ENCODE measurements around the gene MLF2. TPM values are rescaled to one million over a fixed set of nuclear protein-coding genes. Genes with fewer than 3 reads are reported as not detected.

The MLF2 gene
- total and polyA plus RNA-seq, 10 of the 15 experiments (the other 5 are each of a cell fraction or from before 2014, with no cell fraction given), result 13.5 to 222 (median 130) TPM

DNA sequence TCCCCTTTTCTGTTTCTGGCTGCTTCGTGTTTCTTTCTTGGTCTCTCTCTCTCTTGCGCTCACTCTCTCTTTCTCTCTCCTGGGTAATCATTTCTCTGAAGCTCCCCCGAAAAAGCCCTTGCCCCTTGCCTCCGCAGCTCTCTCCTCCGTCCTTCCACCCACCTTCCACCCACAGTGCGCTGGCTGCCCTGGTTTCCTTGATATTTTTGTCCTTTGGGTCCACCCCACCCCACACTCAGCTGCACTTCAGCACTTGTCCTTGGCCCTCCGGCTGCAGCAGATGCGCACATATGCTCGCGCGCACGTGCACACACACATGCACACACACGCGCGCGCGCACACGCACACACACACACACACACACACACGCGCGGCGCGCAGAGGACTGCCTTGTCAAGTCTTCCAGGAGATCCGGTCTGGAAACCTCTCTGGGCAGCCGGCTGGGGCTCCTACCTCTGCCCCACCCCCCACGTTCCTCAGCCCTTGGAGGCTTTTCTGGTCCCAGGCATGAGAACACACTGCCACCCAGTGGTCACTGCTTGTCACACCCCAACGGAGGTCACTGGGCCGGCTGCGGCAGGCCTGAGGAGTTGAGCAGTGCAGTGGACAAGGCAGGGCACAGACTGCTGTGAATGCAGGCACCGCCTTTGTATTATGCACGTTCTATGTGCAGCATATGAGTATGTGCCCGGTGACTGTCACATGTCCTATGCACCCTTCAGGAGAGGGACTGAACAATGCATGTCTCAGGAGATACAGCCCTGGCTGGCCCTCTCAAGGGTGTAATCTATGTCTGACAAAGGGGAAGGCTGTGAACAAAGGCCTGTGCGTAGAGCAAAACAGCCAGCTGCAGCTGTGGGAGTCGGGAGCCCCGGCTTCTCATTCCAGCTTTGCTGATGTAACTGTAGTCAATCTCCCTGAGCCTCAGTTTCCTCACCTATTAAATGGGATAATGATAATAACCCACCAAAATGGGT is 25.9 kb upstream of the MLF2 start (continued):
- TF ChIP-seq, protein P1, sequence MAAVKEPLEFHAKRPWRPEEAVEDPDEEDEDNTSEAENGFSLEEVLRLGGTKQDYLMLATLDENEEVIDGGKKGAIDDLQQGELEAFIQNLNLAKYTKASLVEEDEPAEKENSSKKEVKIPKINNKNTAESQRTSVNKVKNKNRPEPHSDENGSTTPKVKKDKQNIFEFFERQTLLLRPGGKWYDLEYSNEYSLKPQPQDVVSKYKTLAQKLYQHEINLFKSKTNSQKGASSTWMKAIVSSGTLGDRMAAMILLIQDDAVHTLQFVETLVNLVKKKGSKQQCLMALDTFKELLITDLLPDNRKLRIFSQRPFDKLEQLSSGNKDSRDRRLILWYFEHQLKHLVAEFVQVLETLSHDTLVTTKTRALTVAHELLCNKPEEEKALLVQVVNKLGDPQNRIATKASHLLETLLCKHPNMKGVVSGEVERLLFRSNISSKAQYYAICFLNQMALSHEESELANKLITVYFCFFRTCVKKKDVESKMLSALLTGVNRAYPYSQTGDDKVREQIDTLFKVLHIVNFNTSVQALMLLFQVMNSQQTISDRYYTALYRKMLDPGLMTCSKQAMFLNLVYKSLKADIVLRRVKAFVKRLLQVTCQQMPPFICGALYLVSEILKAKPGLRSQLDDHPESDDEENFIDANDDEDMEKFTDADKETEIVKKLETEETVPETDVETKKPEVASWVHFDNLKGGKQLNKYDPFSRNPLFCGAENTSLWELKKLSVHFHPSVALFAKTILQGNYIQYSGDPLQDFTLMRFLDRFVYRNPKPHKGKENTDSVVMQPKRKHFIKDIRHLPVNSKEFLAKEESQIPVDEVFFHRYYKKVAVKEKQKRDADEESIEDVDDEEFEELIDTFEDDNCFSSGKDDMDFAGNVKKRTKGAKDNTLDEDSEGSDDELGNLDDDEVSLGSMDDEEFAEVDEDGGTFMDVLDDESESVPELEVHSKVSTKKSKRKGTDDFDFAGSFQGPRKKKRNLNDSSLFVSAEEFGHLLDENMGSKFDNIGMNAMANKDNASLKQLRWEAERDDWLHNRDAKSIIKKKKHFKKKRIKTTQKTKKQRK (IDR thresholded peaks at IDR 0.05; ENCODE audit: low read depth, low read length), result no peak
- no peak for TF ChIP-seq RFX5 (IDR thresholded peaks at IDR 0.05; ENCODE audit: low read depth, low read length)
- TF ChIP-seq SUZ12 (IDR thresholded peaks at IDR 0.05; ENCODE audit: unreplicated experiment), result no peak
- peak; percentile 67; the same call in 1 of the 2 replicates for TF ChIP-seq STAT1 (conservative IDR thresholded peaks at IDR 0.05)
- TF ChIP-seq SUPT20H (IDR thresholded peaks at IDR 0.05; ENCODE audit: borderline replicate concordance, control insufficient read depth, low read depth, low read length), result no peak
- TF ChIP-seq ZNF207 (IDR thresholded peaks at IDR 0.05; ENCODE audit: borderline replicate concordance), result peak; percentile 82
- TF ChIP-seq ZZZ3 (IDR thresholded peaks at IDR 0.05; ENCODE audit: control insufficient read depth, insufficient read length, low read depth), result no peak
- peak; percentile 20; the same call in 1 of the 2 replicates for TF ChIP-seq BACH1 (IDR thresholded peaks at IDR 0.05; ENCODE audit: borderline replicate concordance)
- TF ChIP-seq CREM (IDR thresholded peaks at IDR 0.05; ENCODE audit: low read depth), result peak; percentile 74
- peak; percentile 94 to 99 for TF ChIP-seq BHLHE40 (IDR thresholded peaks at IDR 0.05; ENCODE audit: borderline replicate concordance in 1 of 2, low read depth in 2 of 2, low read length in 1 of 2)
- TF ChIP-seq HCFC1 (IDR thresholded peaks at IDR 0.05; ENCODE audit: low read length), result no peak; the same call in 1 of the 2 replicates
- peak; percentile 58; the same call in 1 of the 2 replicates for TF ChIP-seq MTA2 (IDR thresholded peaks at IDR 0.05; ENCODE audit: low read depth)
- no peak for TF ChIP-seq ZBED1 (IDR thresholded peaks at IDR 0.05; ENCODE audit: borderline replicate concordance)
- TF ChIP-seq NFIC (IDR thresholded peaks at IDR 0.05; ENCODE audit: low read depth, low read length), result no peak
- TF ChIP-seq NFYB (IDR thresholded peaks at IDR 0.05; ENCODE audit: insufficient read depth, low read depth, low read length), result no peak
- TF ChIP-seq, protein P2, sequence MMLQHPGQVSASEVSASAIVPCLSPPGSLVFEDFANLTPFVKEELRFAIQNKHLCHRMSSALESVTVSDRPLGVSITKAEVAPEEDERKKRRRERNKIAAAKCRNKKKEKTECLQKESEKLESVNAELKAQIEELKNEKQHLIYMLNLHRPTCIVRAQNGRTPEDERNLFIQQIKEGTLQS (IDR thresholded peaks at IDR 0.05; ENCODE audit: borderline replicate concordance, extremely low read depth, low read depth, low read length), result no peak
- TF ChIP-seq GABPA (IDR thresholded peaks at IDR 0.05; ENCODE audit: low read depth), result no peak
- no peak for TF ChIP-seq SREBF1 (IDR thresholded peaks at IDR 0.05; ENCODE audit: low read length)
- no peak for TF ChIP-seq FOS (IDR thresholded peaks at IDR 0.05; ENCODE audit: borderline replicate concordance, extremely low read depth, insufficient read length)
- TF ChIP-seq NR2C1 (IDR thresholded peaks at IDR 0.05), result no peak
- TF ChIP-seq HDAC6 (IDR thresholded peaks at IDR 0.05; ENCODE audit: unreplicated experiment), result no peak
- TF ChIP-seq ZSCAN29 (IDR thresholded peaks at IDR 0.05), result no peak
- no peak for TF ChIP-seq PML (IDR thresholded peaks at IDR 0.05; ENCODE audit: low read length)
- no peak for TF ChIP-seq JUNB (IDR thresholded peaks at IDR 0.05)
- peak; percentile 88; the same call in 1 of the 2 replicates for TF ChIP-seq RB1 (IDR thresholded peaks at IDR 0.05; ENCODE audit: borderline replicate concordance)
- TF ChIP-seq BRCA1 (IDR thresholded peaks at IDR 0.05; ENCODE audit: low read depth, low read length), result no peak
- no peak for TF ChIP-seq POLR2AphosphoS5 (IDR thresholded peaks at IDR 0.05; ENCODE audit: low read length)
- no peak for TF ChIP-seq POU2F2 (IDR thresholded peaks at IDR 0.05; ENCODE audit: borderline replicate concordance, low read depth, low read length)
- peak; percentile 80 for TF ChIP-seq MEF2B (IDR thresholded peaks at IDR 0.05; ENCODE audit: partially characterized antibody, poor library complexity, severe bottlenecking)

All from GM12878 (cell line).